NCI-H82 (cell line): Measurements from ENCODE around the gene LHPP.

ENCODE experiments used
- DNase-seq: peaks from one replicate; lab custom pipeline; 2025; lab: John Stamatoyannopoulos, UW

Gene LHPP

GRCh38 chr10:124448696-124449169 lies 12.9 kb upstream of the LHPP start:
- no peak for DNase-seq

- DNase-seq: no peak
Measured at GRCh38 chr10:124449170-124450011, 12.2 kb upstream of the LHPP start.

GRCh38 chr10:124450012-124450782 lies 11.4 kb upstream of the LHPP start, which contains the start of gene NKX1-2:
NKX1-2 (minus strand) TSS chr10:124450035; CDS start chr10:124449943, 92 bp downstream.
- DNase-seq: no peak

- no peak for DNase-seq
Measured at GRCh38 chr10:124450783-124451057, 10.9 kb upstream of the LHPP start.

- DNase-seq: no peak
Measured at GRCh38 chr10:124451276-124451675, 10.3 kb upstream of the LHPP start.

- no peak for DNase-seq
Measured at GRCh38 chr10:124453960-124454610, 7.5 kb upstream of the LHPP start.

- DNase-seq: no peak
Measured at GRCh38 chr10:124455441-124455840, 6.2 kb upstream of the LHPP start.

- no peak for DNase-seq
Measured at GRCh38 chr10:124458473-124458872, 3.1 kb upstream of the LHPP start.

- DNase-seq: no peak
Measured at GRCh38 chr10:124458889-124459288, 2.7 kb upstream of the LHPP start.

- no peak for DNase-seq
Measured at GRCh38 chr10:124459395-124459794, 2.2 kb upstream of the LHPP start.

GRCh38 chr10:124460144-124460543 lies 1.5 kb upstream of the LHPP start:
- DNase-seq: no peak

GRCh38 chr10:124462348-124462695 lies 699 bp downstream of the LHPP start:
- no peak for DNase-seq

GRCh38 chr10:124464028-124464965 lies 2.7 kb downstream of the LHPP start:
- no peak for DNase-seq

- DNase-seq: no peak
Measured at GRCh38 chr10:124465003-124465776, 3.6 kb downstream of the LHPP start.

- DNase-seq: no peak
Measured at GRCh38 chr10:124465777-124466488, 4.3 kb downstream of the LHPP start.

- DNase-seq: no peak
Measured at GRCh38 chr10:124467165-124467564, 5.5 kb downstream of the LHPP start.

- no peak for DNase-seq
Measured at GRCh38 chr10:124468624-124469023, 7.0 kb downstream of the LHPP start.

- DNase-seq: no peak
Measured at GRCh38 chr10:124469956-124470484, 8.4 kb downstream of the LHPP start.

- DNase-seq: no peak
Measured at GRCh38 chr10:124470544-124471434, 9.2 kb downstream of the LHPP start.
